ENCODE measurements around the gene AKAP9. TPM values are rescaled to one million over a fixed set of nuclear protein-coding genes. Genes with fewer than 3 reads are reported as not detected.

Gene AKAP9
- total and polyA plus RNA-seq, 3 donors from 2014 or later = 6.7 to 69.0 (median 67.3) TPM

DNA sequence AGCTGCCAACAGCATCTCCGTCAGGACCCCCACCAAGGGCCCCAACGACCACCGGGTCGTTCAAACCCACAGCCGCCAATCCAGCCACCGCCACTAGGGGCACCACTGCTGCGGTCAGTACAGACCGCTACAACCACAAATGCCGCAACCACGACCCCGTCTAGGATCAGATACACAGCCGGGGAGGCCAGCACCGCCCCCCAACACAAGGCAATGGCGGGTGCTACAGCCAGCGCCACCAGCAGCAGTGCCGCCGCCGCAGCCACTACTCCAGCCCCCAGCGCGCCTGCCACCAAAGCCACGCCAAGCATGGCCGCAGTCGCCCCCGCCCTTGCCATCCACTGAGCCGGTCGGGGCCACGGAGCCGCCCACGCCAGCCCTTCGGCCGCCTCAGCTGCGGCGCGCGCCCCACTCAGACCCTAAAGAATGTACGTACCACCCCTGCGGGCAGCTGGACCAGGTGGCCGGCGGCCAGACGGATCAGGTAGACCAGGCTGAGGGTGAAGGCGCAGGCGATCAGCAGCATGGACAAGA is 193.1 kb downstream of the AKAP9 start:
- Histone ChIP-seq H3K27ac (peak overlapping the region; percentile 98 to 99), H3K4me3 (peak overlapping the region; percentile 94 to 99), H3K4me1 (peaks cover 15% of the 10 kb centered on the region), H3K36me3 (ENCODE audit: low read depth, missing control alignments) (no peaks in the 10 kb centered on the region), H3K9me3 (no peaks in the 10 kb centered on the region), H3K27me3 (no peaks in the 10 kb centered on the region)
- intact Hi-C loops (cut with DNase I; ENCODE audit: low total_unique reads) = no loop called here
- WGBS, 2 donors = 0 to 7% methylated on average over 2 to 30 of the region's 42 CpGs
- DNase-seq = peak; percentile 89
- TF ChIP-seq CTCF (IDR thresholded peaks at IDR 0.05) = peak; percentile 81 to 94 (median 87)
- no peak for TF ChIP-seq POLR2A (IDR thresholded peaks at IDR 0.05)

GRCh38 chr7:92134271-92135051 is 193.8 kb downstream of the AKAP9 start, which contains the start of gene CYP51A1:
Gene CYP51A1 (minus strand): TSS chr7:92134477. CDS start chr7:92134364, 113 bp downstream.
- Histone ChIP-seq H3K9me3 (no peaks in the 10 kb centered on the region), H3K27me3 (no peaks in the 10 kb centered on the region), H3K4me1 (peaks cover 15% of the 10 kb centered on the region), H3K27ac (peak within 1 kb of the TSS; percentile 98 to 99), H3K36me3 (ENCODE audit: low read depth, missing control alignments) (no peaks in the 10 kb centered on the region), H3K4me3 (peak within 1 kb of the TSS; percentile 94 to 99)
- TF ChIP-seq CTCF (IDR thresholded peaks at IDR 0.05) = peak in 1 of 3 experiments; percentile 12
- TF ChIP-seq POLR2A (IDR thresholded peaks at IDR 0.05) = peak; percentile 90
- intact Hi-C loops (cut with DNase I; ENCODE audit: low total_unique reads) = no loop called here
- 0% methylated on average over 1 to 59 of the region's 73 CpGs for WGBS, 2 donors
- DNase-seq = peak; percentile 97

- Histone ChIP-seq H3K27me3 (no peaks in the 10 kb centered on the region), H3K36me3 (ENCODE audit: low read depth, missing control alignments) (no peaks in the 10 kb centered on the region), H3K9me3 (no peaks in the 10 kb centered on the region), H3K4me1 (peaks cover 15% of the 10 kb centered on the region), H3K4me3 (peak overlapping the region; percentile 94 to 99), H3K27ac (peak overlapping the region; percentile 98 to 99)
- TF ChIP-seq POLR2A (IDR thresholded peaks at IDR 0.05) (no peak), CTCF (IDR thresholded peaks at IDR 0.05) (no peak)
- intact Hi-C loops (cut with DNase I; ENCODE audit: low total_unique reads) = no loop called here
- peak; percentile 78 for DNase-seq
- WGBS, 2 donors = 5% methylated on average over 21 of the region's 21 CpGs
Observed at GRCh38 chr7:92135052-92135889, 194.6 kb downstream of the AKAP9 start.

- Histone ChIP-seq H3K27me3 (no peaks in the 10 kb centered on the region), H3K27ac (no peak overlapping the region), H3K4me1 (peaks cover 10% of the 10 kb centered on the region), H3K4me3 (no peak overlapping the region), H3K36me3 (ENCODE audit: low read depth, missing control alignments) (no peaks in the 10 kb centered on the region), H3K9me3 (no peaks in the 10 kb centered on the region)
- intact Hi-C loops (cut with DNase I; ENCODE audit: low total_unique reads) = no loop called here
- WGBS, 2 donors = 36 to 44% methylated on average over 2 of the region's 2 CpGs
- DNase-seq = no peak
- TF ChIP-seq POLR2A (IDR thresholded peaks at IDR 0.05) (no peak), CTCF (IDR thresholded peaks at IDR 0.05) (no peak)
Observed at GRCh38 chr7:92137557-92137956, 196.9 kb downstream of the AKAP9 start.
